Islet precursor cell (in vitro differentiated cells): Measurements from ENCODE around the gene PRKCE.

Experiments
- DNase-seq: peaks from one replicate; pipeline ENCODE4 v3.0.0-alpha.2; 2018

The PRKCE gene

DNA sequence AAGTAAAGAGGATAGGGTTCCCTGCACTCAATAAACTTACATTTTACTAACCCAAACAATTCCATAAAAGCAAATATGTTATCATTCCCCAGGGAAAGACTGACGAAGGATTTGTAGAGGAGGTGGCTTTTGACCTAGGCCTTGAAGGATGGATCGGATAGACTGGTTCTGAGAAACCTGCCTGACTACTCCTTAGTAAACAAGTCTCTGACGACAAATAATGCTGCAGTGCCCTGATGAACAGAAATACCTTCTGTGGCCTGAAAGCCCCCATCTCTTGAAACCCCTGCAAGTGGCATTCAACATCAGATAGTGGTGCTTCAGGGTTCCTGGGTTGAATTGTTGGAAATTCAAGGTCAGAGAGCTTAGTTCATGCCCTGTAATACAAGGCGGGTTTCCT is 19.2 kb downstream of the PRKCE start:
- DNase-seq, result no peak

DNA sequence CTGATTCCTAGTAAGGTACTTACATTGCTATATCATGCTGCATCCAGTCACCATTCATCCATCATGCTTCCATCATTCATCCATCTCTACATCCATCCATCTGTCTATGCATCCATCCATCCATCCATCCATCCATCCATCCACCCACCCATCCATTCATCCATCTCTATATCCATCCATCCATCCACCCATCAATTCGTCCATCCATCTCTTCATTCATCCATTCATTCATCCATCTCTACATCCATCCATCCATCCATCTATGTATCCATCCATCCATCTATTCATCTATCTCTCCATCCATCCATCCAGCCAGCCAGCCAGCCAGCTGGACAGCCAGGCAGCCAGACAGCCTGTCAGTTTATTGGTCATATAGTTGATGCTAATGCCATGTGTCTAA is 20.7 kb downstream of the PRKCE start:
- no peak for DNase-seq

DNA sequence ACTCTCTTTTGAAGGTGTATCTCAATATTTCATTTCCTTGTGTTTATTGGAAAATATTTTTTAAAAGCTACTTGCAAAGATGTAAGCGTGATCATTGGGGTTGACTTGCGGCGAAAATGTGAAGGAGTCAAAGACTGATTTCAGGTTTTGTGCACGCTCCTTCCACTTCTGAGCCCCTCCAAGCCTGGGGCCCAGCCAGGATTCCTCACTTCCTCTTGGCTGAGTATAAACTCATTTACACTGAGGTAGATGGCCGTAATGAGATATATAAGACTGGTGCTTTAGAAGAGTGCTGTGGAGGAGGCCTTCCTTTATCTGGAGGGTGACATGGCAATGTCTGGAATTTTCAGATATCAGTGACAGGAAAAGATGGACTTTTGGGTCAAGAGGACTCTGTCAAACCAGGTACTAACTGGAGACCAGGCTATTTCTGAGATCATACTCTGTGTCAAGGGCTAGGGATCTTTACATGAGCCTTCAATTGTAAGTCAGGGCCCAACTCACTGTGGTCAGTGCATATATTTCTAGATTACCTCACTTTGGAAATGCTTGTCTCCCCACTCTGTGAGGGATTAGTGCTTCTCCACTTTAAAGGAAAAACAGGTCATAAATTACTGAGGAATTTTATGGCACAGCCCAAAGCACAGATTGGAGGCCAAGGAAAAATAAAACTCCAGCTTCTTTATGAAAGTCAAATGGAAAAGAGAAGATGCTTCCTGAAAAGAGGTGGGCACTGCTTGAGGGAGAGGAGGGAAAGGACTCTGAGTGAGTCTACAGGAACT is 22.8 kb downstream of the PRKCE start:
- DNase-seq, result no peak

DNA sequence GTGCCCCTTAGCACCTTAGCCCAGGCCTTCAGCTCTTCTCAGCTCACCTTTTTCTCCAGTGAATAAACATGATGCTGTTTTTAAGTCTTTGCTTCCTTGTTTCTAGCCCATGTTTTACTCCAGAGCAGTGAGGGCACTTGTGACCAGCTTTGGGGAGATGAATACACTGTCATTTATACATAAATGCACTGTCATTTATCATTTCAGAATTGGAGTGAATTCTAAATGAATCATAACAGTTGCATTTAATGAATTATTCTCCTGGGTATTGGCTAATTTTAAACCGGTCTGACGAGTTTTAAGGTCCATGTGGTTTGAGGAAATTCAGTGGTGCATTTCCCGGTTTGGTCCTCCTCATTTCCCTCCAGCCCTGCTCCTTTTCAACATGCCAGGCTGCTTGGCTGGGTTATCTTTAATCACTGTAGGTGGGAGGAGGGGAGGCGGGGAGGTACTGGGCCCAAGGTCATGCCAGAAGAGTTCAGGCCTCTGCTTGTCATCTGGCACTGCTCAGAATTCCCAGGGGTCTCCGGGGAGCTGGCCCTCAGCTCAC is 23.9 kb downstream of the PRKCE start:
- DNase-seq, result no peak

DNA sequence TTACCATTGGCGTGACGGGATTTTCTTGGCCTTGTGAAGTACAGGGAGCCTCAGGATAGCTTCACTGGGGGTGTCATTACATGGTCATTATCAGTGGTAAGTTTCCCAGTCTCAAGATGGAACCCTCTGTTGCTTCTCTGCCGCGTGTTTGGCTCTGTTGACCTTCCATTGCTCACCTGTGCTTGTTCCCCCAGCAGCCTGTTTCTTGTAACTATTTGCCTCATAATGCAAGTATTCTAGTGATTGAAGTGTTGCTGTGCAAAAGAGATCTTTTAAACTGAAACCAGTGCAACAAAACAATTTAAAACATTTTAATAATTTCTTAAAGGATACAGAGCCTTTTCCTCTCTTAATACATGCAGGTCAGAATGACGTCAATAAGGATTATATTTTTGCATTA is 24.6 kb downstream of the PRKCE start:
- DNase-seq, result no peak

DNA sequence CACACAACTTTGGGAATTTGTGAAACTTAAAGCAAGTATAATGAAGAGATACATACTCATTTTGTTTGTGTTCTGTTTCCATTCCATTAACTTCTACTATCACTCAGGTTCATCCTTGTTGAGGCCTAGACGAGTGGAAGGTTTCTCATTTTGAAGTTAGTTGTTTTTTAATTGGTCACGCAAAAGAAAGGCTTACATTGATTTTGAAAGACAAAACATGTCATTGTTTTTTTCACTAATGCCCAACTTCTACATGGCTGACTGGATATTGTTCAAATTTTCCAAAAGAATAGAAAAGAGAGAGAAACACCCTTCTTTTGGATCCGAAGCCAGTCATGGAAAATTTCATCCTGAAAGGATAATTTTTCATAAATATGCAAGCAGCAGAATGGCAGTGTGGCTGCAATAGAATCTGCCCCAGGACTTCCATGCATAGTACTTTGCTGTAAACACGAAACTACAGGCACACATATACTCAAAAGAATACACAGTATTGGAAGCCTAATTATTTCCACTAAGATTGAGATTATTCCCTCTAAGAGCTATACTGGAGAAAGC is 27.4 kb downstream of the PRKCE start:
- no peak for DNase-seq

DNA sequence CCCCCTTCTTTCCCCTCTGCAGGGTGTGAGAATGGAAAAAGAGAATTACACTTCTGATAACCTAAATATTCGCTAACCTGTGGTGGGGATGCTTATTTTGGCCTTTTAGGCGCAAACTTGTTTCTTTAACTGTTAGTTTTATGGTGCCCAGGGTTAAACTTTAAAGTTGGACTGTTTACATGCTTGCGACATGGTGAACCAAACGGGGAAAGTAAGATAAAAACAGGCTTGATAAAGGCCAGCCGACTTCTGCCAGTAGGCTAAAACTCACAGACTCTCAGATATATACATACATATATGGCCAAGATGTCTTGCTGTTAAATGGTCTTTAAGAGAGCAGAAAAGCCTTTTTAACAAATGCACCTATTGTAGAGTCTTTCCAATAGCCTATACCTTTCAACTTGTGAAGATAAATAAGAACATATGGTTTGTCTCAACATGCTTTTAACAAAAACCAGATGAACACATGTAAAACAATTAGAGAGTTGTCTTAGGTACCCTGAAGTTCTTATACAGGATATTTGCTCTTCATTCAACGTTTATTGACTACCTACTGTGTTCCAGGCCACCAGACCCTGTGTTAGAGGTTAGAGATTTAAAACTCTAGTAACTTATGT is 29.0 kb downstream of the PRKCE start:
- DNase-seq, result no peak

DNA sequence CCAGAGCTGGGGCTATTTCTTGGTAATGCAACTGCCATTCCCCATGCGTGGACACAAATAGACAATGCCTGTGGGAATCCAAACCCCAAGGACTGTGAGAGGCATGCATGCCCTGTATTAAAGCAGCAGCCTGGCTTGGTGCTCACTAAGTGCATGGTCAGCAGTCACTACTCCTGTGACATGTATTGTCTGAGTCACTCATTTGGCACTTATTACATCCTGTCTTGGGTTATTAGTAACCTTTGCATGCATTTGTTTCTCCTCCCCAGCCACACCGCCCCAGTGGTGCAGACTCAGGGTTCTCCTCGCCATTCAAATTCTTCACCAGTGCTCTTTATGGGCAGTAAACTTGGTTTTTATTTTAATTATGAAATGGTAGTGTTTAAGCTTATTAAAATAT is 30.2 kb downstream of the PRKCE start:
- peak; percentile 85 for DNase-seq

DNA sequence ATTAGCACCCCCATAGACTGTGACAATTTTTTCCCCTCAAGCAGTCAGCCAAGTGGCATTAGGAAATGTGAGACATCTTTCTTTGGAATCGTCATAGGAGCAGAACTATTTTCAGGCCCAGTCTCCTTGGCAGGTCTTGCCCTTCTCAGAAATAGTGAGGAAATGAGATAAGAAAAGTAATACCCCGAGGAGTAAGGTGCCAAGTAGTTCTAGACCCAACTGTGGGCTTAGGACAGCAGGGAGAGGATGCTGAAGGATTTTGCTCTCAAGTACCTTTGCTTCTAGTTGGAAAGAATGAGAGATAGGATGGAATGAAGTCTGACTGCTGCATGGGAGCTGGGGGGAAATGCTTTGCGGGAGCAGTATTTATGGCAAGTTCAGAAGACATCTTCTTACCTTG is 31.8 kb downstream of the PRKCE start:
- DNase-seq, result no peak

DNA sequence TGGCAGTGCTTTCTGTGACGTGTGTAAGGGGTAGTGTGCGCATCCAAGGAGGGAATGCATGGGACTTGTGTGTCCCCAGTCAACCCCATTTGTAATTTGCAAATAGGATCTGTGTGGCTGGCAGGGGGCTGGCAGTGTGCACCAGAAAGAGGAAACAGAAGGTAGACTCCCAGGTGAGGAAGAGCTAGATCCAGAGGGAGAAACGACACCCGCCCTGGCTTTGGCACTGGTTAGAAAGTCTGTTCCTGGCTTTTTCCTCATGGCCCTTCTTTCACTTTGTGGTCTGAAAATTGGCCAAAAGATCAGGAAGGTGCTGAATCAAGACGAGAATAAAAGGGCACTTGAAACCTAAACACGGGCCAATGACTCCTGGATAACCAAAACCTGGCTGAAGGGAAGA is 33.3 kb downstream of the PRKCE start:
- no peak for DNase-seq

DNA sequence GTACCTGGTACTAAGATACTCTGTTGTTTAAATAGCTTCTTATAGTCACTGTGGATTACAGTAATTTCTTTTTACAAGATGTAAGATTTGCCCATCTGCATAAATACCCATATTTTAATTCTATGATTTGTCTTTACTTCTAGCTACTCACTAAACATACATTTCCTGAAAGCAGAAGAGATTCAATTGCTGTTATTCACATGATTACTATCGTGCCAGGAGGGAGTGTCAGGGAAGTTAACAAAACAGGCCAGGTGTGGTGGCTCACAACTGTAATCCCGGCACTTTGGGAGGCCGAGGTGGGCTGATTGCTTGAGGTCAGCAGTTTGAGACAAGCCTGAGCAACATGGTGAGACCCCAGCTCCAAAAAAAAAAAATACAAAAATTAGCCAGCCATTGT is 33.8 kb downstream of the PRKCE start:
- no peak for DNase-seq

DNA sequence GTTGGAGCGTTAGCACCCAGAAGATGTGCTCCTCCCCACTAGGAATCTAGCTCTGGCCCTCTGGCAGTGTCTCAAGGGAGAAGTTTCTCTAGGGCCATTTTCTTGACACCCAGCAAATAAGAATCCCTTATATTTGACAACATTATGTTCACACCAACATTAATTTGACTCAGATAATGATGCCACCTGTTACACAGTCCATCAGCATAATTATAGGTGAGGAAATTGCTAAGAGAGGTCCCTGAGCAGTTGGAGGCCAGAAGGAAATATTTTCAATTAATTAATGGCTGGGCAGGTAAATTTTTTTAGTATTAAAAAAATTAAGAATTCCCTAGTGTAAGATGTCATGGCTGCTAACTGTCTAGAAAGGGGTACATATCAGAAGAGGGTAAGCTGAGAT is 36.5 kb downstream of the PRKCE start:
- DNase-seq, result no peak

DNA sequence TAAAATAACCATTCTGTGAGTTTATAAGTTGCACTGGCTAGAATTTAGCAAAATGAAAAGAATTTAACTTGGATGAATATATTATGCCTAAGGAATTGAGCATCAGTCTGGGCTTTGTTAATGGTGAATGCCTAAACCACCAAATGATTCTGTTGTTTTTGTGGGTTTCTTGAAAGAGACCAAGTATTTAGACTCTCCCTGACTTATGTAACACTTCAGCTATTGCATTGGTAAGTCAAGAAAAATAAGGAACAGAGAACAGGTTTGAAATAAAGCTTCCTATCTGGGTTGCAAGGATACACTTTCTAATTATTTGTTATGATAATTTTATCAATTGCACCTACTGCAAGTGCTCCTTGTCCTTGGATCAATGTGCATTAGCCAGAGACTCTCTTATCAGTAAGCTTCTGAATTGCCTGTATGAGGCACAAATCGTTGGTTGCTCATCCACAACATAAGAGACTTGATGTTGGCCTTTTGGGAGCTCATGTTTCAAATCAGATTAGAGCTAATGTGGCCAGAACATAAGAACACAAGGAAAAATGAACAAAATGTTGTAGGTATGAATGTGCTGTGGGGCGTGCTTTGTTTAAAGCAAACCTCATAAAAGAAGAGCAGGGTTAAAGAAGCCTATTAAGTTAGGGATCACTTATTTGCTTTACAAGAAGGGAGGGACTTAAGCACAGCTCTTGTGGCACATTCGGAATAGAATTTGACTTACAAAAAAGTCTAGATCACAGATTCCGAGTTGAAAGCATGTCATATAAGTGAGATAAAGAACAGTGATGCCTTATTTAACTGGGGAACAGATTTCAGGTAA is 37.2 kb downstream of the PRKCE start:
- no peak for DNase-seq

DNA sequence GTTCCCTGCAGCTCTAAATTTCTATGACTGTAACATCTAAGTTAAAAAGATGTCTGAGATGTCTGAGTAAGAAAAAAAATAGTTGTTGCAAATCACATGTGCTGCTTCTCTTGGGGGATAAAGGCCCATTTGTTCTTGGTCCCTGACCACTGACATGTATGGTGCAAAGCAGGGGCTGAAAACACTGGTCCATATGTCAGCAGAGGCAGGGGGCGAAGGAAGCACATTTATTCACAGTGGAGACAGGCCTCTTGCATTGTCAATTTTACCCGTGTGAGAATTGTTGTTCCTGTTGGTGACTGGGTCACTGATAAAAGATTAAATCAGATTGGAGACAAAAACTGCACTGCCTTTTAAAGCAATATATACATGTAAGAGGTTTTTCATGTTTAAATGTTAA is 38.8 kb downstream of the PRKCE start:
- peak; percentile 14 for DNase-seq

DNA sequence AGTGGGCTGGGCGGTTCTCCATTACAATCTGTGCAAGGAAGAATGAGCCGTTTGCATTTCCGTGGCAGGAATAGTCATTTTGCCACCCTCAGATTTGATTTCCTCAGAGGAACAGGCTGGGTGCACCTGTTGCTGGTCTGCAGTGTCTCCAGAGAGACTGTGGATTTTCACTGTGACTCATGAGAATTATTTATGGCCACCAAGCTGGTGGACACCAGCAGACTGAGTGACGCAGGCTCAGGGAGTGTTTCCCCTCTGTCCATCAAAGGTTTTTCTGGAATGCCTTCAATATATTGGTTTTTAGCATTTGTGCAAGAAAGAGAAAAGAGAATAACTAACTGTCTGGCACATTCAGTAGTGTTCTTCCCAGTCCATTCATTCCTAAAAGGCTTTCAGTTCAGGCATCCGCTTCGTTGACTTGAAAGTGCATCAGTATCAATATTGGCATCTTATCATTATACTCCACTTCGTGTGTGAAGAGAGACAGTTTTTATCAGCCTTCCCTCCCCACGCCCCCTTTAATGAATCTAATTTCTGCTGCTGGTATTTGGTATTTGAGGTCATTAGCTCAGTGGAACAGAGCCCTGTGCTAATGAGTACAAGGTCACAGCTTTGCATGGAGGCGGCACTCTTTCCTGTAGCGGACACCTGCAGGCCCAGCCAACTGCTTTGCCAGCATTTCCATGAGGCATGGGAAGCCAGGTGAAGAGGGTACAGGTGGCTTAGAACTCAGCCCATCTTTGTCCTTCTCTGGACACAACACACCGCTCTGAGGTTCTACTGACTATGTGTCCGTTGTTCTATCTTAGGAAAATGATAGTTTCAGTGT is 39.9 kb downstream of the PRKCE start:
- DNase-seq, result peak; percentile 15

DNA sequence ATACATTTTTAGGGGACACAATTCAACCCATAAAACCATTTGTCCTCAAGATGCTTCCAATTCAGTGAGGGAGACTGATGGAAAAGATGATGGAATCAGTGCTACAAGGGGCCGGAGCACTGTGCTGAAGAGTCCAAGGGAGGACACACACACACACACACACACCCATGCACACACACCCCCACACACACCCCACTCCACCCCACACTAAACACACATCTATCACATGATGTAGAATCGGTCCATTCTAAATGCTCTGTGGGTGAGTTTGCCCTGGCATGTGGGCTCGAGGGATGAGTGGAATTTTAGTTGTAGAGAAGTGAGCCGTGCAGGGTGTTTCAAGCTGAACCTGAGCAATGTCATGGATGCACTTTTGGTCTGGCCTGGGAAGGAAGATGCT is 41.1 kb downstream of the PRKCE start:
- no peak for DNase-seq

DNA sequence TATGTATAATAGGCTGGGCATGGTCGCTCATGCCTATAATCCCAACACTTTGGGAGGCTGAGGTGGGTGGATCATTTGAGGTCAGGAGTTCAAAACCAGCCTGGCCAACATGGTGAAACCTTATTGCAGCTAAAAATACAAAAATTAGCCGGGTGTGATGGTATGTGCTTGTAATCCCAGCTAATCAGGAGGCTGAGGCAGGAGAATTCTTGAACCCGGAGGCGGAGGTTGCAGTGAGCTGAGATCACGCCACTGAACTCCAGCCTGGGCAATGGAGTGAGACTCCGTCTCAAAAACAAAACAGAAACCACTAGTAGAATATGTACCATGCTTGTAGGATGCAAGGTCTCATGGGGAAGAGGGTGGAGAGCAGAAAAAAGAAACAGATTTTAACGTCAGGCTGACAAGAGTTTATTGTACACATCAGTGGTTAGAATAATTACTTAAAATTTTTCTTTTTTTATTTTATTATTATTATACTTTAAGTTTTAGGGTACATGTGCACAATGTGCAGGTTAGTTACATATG is 44.1 kb downstream of the PRKCE start:
- DNase-seq, result peak; percentile 26

DNA sequence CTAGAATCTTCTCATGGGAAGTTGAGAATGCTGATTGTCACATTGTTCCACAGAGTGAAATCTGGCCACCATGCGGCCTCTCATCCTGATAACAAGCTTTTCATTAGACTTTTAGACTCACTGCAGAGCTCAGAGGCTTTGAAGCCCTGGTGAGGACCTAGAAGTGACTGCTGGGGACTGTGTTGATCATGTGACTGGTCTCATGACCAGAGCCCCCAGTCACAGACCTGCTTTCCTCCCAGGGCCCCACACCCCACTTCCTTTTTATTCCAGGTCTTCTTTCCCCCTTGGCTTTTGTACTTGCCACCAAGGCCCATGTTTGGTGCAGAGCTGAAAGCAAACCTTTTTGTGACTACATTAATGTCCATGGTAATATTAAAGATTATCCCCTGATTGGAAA is 45.2 kb downstream of the PRKCE start:
- no peak for DNase-seq

DNA sequence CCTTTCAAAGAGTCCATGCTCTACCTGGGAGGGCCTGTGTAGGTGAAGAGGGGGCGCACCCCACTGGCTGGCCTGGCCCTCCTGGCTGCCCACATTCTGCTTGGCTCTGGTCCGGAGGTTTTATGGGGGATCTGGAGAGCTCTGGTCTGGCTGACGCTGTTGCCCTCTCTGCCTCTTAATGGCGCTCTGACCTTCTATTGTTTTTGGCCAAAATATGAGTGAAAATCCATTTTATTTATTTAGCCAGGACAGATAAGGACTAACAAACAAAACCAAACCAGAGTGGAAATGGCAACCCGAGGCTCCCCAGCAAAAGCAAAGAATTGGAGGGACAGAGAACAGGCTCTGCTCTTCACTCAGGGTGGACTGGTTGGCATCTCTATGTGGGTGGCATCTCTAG is 45.7 kb downstream of the PRKCE start:
- no peak for DNase-seq

DNA sequence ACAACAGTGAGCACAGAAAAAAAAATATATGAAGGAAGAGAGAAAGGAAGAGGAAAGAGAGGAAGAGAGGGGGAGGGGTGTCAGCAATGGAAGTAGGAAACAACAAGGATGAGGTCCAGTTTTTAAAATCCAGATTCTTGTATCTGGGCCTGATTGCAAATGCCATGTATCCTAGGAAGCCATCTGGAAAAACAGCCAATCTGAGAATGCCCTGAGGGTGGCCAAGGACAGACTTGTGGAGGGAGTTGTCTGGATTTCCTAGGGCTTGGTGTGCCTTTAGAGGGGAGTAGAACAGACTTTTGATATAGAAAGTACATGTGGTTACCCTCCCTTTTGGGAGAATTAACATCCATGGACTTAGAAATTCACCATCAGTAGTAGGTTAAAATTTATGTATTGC is 47.1 kb downstream of the PRKCE start:
- peak; percentile 76 for DNase-seq

DNA sequence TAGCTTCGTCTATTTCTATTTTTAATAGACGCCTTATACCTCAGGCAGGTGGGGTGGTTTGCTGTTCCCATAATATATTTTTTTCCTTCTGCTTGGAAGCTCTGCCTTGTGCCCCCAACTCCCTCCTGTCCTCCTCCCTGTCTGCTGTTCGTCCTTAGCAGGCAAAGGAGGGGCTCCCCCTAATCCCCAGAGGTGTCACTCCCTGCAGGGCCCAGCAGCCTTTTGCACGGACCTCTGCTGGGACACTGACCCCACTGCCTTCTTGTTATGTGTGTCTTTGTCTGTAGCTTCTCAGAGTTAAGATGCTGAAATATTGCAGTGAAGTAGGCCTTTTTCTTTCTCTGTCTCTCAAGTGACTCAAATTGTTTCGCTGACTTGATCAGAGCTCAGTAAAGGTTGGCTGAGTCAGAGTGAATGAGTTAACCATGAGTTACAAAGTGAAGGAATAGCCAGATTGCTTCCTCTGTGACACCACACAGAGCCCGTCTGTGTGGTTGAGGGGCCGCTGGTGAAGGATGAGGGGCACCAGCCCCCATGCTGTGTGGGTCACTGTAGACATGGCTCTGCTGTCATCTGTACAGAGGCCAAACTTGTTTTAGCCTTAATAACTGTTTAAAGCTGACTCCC is 47.7 kb downstream of the PRKCE start:
- no peak for DNase-seq
